Pancreas (tissue), 10 donors: ENCODE results near the gene KCNMA1. TPM values are rescaled to one million over a fixed set of nuclear protein-coding genes. Genes with fewer than 3 reads are reported as not detected.

Experiments
- ATAC-seq, 4 donors: fragments of 200-7000 bp; cut with Tn5 transposase; one replicate each; pipeline versions ENCODE4 v1.8.0 to v1.9.1; 2020; ENCODE audit warnings: mild to moderate bottlenecking in 4 of 4, moderate library complexity in 4 of 4
- DNase-seq, 6 donors: peaks; one replicate each; pipeline ENCODE4 v3.0.0-alpha.2; 2020
- FAIRE-seq: peaks from 2 replicates; lab custom pipeline; 2012; peaks lifted over from hg19 to GRCh38; lab: Jason Lieb, UNC
- H3K27ac ChIP-seq, 4 donors: fragments of 200-600 bp; sonication (generic); 1 replicate in 3 of 4; 2 replicates in 1 of 4; pipeline versions ENCODE4 v1.5.0 to v1.8.0; 2020
- H3K27me3 ChIP-seq, 4 donors: fragments of 200-600 bp; one replicate each; pipeline ENCODE4 v1.8.0; 2021
- H3K36me3 ChIP-seq, 3 donors: fragments of 200-600 bp; sonication (generic) in 1 of 3; one replicate each; pipeline versions ENCODE4 v1.5.0 to v1.8.0; 2020 to 2021
- H3K4me1 ChIP-seq, 3 donors: fragments of 200-600 bp; one replicate each; pipeline ENCODE4 v1.8.0; 2021
- H3K4me3 ChIP-seq, 4 donors: fragments of 200-600 bp; sonication (generic) in 2 of 4; one replicate each; pipeline versions ENCODE4 v1.5.0 to v1.8.0; 2020 to 2021
- H3K9me3 ChIP-seq, 4 donors: fragments of 200-600 bp; one replicate each; pipeline ENCODE4 v1.8.0; 2021
- WGBS, 2 donors: extraction: QIAGEN DNeasy Blood & Tissue Kit; methylation state at CpG; one replicate each; pipeline ENCODE4 v1.1.7; 2013; 5-methylcytosine and 5-hydroxymethylcytosine counted together
- intact Hi-C, 3 donors: fragments of 100-400 bp; cut with DNase I; formaldehyde crosslinking; loops; one replicate each; pipeline versions ENCODE4 v1.11.1 to v1.14.2; 2022
- polyA plus RNA-seq, 2 donors: library from polyadenylated mRNA; stranded (reverse); fragments of 200-250 nt; gene quantifications; one replicate each; pipeline ENCODE4 v1.2.3, GENCODE V29; 2013
- total RNA-seq, 6 donors: library from RNA; stranded (reverse); fragmentation: NEBNext Ultra II Directional in 4 of 6; extraction: Animal tissue kit (Norgen Biotek cat#: 25700) in 4 of 6; gene quantifications; one replicate each; pipeline versions ENCODE4 v1.2.1 to v1.2.4, GENCODE V29; 2021 to 2023
- TF ChIP-seq, protein P1 (sequence below), 4 donors: fragments of 200-600 bp; sonication (generic) in 3 of 4; IDR thresholded peaks; one replicate each; pipeline versions ENCODE4 v1.5.0 to v1.8.0; 2021; ENCODE audit warnings: antibody characterized with exemption in 4 of 4
- donor health status: healthy with polysubstance abuse.
- donor health status: DM: no; HTN: no; CAD: no; lungs with moderate emphysema.
- donor health status: DM: no; HTN: no; CAD: no.
- donor health status: control.
- donor health status: control.
- donor health status: Bipolar disorder and iron deficiency.
- donor health status: DM: yes; HTN: yes; CAD: no.
- donor health status: DM: no; HTN: no; CAD: no.
- donor health status: DM: no; HTN: no; CAD: no.
- donor health status: DM: yes; HTN: yes; CAD: no.

Gene KCNMA1
- total and polyA plus RNA-seq, 8 donors: 3.5 to 19.4 (median 9.3) TPM

DNA sequence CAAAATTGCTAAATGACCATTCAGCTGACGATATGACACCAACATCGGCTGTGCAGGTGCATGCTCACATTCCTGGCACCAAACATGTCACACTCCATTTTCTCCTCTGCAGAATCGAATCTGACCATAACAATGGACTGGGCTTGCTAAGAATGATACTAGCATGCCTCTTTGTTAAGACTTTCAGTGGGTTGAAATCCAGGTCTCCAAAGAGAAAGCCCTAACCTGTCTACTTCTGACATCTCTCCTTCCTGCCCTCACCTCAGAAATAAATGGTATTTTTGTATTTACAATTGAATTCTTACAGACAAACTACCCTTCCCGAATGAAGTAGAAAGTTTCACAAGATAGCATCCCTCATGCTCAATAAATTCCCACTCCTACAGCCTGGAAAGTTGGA lies 373.9 kb downstream of the KCNMA1 start:
- H3K27ac ChIP-seq: no peak overlapping the region
- no peak overlapping the region for H3K4me3 ChIP-seq
- H3K36me3 ChIP-seq: no peaks in the 10 kb centered on the region
- 88 to 90% methylated on average over 4 of the region's 4 CpGs for WGBS, 2 donors
- DNase-seq: no peak
- no peaks in the 10 kb centered on the region for H3K9me3 ChIP-seq
- TF ChIP-seq, protein P1, sequence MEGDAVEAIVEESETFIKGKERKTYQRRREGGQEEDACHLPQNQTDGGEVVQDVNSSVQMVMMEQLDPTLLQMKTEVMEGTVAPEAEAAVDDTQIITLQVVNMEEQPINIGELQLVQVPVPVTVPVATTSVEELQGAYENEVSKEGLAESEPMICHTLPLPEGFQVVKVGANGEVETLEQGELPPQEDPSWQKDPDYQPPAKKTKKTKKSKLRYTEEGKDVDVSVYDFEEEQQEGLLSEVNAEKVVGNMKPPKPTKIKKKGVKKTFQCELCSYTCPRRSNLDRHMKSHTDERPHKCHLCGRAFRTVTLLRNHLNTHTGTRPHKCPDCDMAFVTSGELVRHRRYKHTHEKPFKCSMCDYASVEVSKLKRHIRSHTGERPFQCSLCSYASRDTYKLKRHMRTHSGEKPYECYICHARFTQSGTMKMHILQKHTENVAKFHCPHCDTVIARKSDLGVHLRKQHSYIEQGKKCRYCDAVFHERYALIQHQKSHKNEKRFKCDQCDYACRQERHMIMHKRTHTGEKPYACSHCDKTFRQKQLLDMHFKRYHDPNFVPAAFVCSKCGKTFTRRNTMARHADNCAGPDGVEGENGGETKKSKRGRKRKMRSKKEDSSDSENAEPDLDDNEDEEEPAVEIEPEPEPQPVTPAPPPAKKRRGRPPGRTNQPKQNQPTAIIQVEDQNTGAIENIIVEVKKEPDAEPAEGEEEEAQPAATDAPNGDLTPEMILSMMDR (IDR thresholded peaks at IDR 0.05): no peak
- no peak for FAIRE-seq
- intact Hi-C loops: no loop called here
- no peak for ATAC-seq
- no peaks in the 10 kb centered on the region for H3K27me3 ChIP-seq
- peaks cover 0 to 14% (median 11%) of the 10 kb centered on the region in 3 donors for H3K4me1 ChIP-seq

DNA sequence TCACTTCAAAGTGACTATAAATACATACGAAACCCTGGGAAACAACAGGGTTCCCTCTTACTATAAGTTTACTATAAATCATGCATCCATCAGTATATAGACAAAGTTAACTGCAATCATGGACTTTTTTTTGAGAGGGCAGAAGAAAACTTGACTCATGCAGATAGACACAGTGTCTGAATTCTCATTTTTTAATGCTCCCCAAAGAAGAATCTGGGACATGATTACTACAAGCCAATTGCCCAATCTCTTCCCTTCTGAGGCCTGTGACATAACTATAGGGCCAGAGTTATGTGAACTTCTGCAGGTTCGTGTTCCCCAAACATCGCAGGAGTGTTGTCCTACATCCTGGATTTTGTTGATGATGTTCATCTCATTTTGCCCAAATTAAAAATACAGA lies 376.5 kb downstream of the KCNMA1 start:
- H3K4me1 ChIP-seq: peaks cover 0 to 4% (median 1%) of the 10 kb centered on the region in 3 donors
- no peaks in the 10 kb centered on the region for H3K27me3 ChIP-seq
- H3K36me3 ChIP-seq: no peaks in the 10 kb centered on the region
- DNase-seq: no peak
- intact Hi-C loops: no loop called here
- H3K27ac ChIP-seq: no peak overlapping the region
- TF ChIP-seq, protein P1 (IDR thresholded peaks at IDR 0.05): no peak
- FAIRE-seq: no peak
- ATAC-seq: no peak
- no peaks in the 10 kb centered on the region for H3K9me3 ChIP-seq
- 90 to 91% methylated on average over 3 of the region's 3 CpGs for WGBS, 2 donors
- no peak overlapping the region for H3K4me3 ChIP-seq

DNA sequence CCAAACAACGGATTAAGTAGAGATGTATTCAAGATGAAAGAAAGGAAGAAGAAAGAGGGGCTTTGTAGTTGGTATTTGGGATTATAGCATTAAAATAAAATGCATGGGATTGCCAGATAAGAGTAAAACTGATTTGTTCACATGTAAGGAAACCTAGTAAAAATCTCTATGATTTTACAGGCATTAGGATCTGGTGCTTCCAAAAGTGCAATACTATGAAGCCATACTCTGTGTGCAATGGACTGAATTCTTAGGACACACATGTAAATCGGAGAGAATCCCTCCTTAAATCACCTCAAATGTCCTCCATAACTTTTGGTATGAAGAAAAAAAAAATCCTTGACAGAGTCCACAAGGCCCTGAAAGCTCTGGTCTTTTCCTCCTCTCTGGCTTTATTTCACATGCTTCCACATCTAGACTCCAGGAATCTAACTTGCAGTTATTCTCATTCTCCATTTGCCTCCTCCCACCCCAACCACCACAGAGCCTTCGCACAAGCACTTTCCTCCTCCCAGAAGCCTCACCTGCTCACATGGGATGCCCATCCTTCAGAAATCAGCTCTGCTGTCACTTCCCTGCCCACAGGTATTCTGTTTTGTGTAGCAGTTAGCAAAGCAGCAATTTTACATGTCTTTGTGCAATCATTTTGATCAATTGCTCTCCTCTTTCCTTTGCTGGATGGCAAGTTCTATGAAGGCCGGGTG lies 378.3 kb downstream of the KCNMA1 start:
- FAIRE-seq: no peak

DNA sequence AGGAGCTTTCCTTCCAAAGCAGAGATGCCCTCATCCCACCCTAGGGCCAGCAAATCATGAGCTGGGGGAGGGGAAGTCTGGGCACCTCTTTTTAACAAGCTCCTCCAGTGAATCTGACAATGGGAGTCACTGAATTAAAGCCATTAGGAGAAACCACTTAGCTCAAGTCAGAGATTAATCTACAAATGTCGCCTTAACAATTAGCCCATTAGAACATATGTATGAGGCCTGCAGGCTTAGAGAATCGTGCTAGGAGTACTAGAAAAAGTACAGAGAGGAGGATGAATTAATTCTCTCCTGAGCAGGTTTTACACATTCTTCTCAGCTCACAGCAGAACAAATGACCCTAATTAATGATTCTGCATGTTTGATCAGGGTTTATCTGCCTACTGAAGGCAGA lies 381.3 kb downstream of the KCNMA1 start:
- DNase-seq (no peak), FAIRE-seq (no peak), ATAC-seq (no peak)
- intact Hi-C loops: no loop called here
- Histone ChIP-seq H3K36me3 (no peaks in the 10 kb centered on the region), H3K4me1 (peaks cover 0 to 5% (median 0%) of the 10 kb centered on the region in 3 donors), H3K27ac (no peak overlapping the region), H3K9me3 (no peaks in the 10 kb centered on the region), H3K27me3 (no peaks in the 10 kb centered on the region), H3K4me3 (no peak overlapping the region)
- TF ChIP-seq, protein P1 (IDR thresholded peaks at IDR 0.05): no peak
- 85 to 86% methylated on average over 2 of the region's 2 CpGs for WGBS, 2 donors

More for the DNA sequence above, 378.3 kb downstream of the KCNMA1 start:
- no peak overlapping the region for H3K4me3 ChIP-seq
- TF ChIP-seq, protein P1 (IDR thresholded peaks at IDR 0.05): no peak
- WGBS, 2 donors: 84 to 89% methylated on average over 4 of the region's 4 CpGs
- ATAC-seq: no peak
- no peaks in the 10 kb centered on the region for H3K4me1 ChIP-seq
- H3K9me3 ChIP-seq: no peaks in the 10 kb centered on the region
- no peaks in the 10 kb centered on the region for H3K27me3 ChIP-seq
- intact Hi-C loops: no loop called here
- no peak for DNase-seq
- H3K36me3 ChIP-seq: no peaks in the 10 kb centered on the region
- no peak overlapping the region for H3K27ac ChIP-seq

DNA sequence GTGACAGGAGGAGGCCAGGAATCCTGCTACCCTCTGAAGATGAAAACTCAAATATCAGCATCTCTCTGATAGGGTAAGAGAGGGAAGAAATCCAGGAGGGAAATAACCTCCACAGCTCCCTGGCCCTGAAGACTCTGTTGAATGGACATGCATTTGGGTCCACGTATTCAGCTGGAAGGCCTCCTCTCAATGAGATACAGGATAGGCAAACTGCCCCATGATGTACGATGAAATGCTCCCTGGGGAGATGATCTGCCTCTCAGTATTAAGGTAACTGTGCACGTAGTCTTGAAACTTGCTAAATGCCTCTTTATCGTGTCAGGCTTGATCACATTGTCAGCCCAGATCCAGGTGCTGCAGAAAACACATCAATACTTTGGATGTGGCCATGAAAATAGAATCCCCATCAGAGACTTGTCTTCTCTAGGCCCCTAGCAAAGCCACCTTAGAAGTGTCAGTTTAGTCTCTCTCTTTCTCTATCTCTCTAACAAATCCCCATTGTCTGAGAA lies 384.0 kb downstream of the KCNMA1 start:
- no peak for DNase-seq
- intact Hi-C loops: loop anchor here in 1 of 3 donors (5.0 kb wide), 1 partner anchor 389 kb away; no protein-coding TSS in a partner anchor
- ATAC-seq: no peak
- TF ChIP-seq, protein P1 (IDR thresholded peaks at IDR 0.05): no peak
- Histone ChIP-seq H3K27me3 (no peaks in the 10 kb centered on the region), H3K4me3 (no peak overlapping the region), H3K36me3 (no peaks in the 10 kb centered on the region), H3K27ac (no peak overlapping the region), H3K4me1 (peaks cover 0 to 8% (median 5%) of the 10 kb centered on the region in 3 donors), H3K9me3 (no peaks in the 10 kb centered on the region)
- FAIRE-seq: no peak
- 95% methylated on average over 4 of the region's 4 CpGs for WGBS, 2 donors
